Transverse colon (tissue), 4 donors: Measurements from ENCODE around the gene DOCK2.

Experiments used
- POLR2A ChIP-seq: fragments of 450-650 bp; IDR thresholded peaks from one replicate; pipeline ENCODE4 v1.6.1; 2016; ENCODE audit warnings: antibody characterized with exemption, mild to moderate bottlenecking, moderate library complexity
- POLR2AphosphoS5 ChIP-seq, 3 donors: sonication (generic); formaldehyde crosslinking; IDR thresholded peaks; one replicate each; pipeline ENCODE4 v1.6.1; 2016; ENCODE audit warnings: antibody characterized with exemption in 3 of 3
- TF ChIP-seq, protein P1 (sequence below), 5 experiments: fragments of 200-600 bp in 3 of 5; fragments of 450-650 bp in 2 of 5; sonication (generic) in 3 of 5; IDR thresholded peaks; 1 replicate in 2 of 5; 2 replicates in 3 of 5; pipeline ENCODE4 v1.5.1; 2016 to 2017; ENCODE audit warnings: antibody characterized with exemption in 5 of 5, inconsistent platforms in 3 of 5, mild to moderate bottlenecking in 2 of 5, moderate library complexity in 1 of 5

DNA sequence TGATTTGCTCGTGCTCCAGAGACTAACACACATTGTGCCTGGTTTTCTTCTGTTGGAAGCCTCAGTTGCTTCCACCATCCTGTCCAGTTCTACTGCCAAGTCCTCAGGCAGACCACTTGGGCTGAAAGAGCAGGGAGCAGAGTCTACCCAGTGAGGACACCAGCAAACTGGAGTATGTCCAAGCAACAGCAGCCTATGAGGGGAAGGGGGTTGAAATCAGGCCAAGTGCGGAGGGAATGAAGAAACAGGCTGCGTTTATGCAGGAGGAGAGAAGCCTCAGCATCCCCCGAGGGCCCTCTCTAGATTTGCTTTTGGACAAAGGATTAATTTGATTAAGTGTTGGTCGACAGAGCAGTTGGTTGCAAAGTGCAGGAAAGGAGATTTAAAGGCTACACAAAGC, 14.5 kb downstream of the DOCK2 start:
- TF ChIP-seq POLR2AphosphoS5 (IDR thresholded peaks at IDR 0.05) (no peak), POLR2A (no peak)
- TF ChIP-seq, protein P1, sequence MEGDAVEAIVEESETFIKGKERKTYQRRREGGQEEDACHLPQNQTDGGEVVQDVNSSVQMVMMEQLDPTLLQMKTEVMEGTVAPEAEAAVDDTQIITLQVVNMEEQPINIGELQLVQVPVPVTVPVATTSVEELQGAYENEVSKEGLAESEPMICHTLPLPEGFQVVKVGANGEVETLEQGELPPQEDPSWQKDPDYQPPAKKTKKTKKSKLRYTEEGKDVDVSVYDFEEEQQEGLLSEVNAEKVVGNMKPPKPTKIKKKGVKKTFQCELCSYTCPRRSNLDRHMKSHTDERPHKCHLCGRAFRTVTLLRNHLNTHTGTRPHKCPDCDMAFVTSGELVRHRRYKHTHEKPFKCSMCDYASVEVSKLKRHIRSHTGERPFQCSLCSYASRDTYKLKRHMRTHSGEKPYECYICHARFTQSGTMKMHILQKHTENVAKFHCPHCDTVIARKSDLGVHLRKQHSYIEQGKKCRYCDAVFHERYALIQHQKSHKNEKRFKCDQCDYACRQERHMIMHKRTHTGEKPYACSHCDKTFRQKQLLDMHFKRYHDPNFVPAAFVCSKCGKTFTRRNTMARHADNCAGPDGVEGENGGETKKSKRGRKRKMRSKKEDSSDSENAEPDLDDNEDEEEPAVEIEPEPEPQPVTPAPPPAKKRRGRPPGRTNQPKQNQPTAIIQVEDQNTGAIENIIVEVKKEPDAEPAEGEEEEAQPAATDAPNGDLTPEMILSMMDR (IDR thresholded peaks at IDR 0.05), result no peak
